HG03439 (cell line): ENCODE measurements around the gene MYG1.

ENCODE experiments used
- ATAC-seq: cut with Tn5 transposase; IDR thresholded peaks from one replicate; pipeline ENCODE4 v1.9.1; 2021; ENCODE audit warnings: mild to moderate bottlenecking, moderate library complexity; ENCODE audit not compliant: unreplicated experiment

The MYG1 gene

DNA sequence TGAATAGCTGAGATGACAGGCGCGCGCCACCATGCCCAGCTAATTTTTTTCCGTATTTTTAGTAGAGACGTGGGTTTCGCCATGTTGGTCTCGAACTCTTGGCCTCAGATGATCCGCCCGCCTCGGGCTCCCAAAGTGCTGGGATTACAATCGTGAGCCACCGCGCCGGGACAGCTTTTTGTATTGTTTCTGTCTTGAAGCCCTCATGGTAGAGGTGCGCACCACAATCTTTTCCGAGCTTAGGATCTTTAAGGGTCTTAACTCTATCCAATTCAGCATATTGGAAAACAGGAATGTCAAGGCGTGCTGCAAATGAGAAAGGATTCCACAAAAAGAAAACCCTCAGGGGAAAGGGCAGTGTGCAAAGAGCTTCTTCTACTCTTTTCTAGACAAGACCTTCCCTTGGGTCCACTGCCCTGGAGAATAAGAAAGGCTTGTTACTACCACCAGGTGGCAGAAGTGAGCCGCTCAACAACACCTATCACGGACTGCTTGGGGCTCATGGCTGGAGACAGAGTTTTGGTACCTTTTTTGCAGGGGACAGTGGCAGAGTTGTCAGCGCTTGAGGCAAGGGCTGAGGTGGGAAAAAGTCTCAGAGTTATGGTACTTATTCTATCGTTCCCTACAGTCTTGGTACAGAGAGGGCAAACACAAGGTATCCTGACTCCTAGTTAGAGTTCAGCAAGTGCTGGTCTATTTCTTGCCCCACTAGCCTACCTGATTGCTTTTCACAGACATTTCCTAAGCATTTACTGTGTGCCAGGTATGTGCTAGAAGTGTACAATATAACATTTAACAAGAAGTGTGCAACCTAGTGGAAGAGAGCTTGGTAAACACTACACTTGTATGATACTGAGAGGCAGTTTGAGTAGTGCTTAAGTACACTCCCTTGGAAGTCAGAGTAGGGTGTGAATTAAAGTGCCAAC lies 53.1 kb downstream of the MYG1 start:
- no peak for ATAC-seq

DNA sequence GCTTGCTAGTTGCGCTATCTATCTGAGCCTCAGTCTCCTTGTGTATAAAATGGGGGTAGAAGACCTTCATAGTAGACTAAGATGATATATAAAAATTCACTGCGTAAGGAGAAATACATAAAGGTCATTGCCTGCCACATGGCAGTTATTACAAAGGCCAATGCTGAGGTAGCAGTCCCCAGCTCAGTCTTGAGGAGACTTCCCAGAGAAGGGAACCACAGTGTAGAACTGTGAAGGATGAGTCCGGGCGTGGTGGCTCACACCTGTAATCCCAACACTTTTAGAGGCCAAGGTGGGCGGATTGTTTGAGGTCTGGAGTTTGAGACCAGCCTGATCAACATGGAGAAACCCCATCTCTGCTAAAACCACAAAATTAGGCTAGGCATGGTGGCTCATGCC lies 53.8 kb downstream of the MYG1 start:
- no peak for ATAC-seq

DNA sequence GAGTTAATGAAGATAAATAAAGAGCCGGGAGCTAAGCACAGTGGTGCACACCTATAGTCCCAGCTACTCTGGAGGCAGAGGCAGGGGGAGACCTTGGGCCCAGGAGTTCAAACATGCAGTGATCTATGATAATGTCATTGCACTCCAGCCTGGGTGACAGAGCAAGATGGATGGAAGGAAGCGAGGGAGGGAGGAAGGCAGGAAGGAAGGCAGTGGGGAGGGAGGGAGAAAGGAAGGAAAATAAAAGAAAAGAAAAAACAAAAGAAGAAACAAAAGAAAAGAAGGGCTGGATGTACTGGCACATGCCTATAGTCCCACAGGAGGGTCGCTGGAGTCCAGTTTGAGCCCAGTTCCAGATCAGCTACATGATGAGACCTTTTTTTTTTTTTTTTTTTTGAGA lies 55.6 kb downstream of the MYG1 start:
- no peak for ATAC-seq
